Endothelial cell of hepatic sinusoid (primary cell): ENCODE data around the gene NKAIN2.

Source experiments
- in situ Hi-C: cut with HindIII; loops from 2 replicates; pipeline ENCODE4 v1.10.0; 2017; ENCODE audit warnings: low sequenced_read_pairs

The NKAIN2 gene

DNA sequence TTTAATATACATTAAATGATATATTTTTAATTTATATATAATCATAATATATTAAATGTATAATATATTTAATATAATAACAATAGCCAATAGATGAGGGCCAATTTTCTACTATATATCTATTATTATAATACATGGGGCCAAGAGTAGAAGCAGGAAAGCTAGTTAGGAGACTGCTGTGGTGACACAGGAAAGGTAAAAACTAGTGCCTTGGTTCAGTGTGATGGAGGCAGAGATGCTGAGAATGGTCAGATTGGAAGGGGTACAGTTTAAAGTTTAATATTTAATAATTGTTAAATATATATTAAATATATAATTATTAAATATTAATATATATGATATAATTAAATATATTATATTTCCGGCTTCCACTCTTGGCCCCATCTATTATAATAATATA, 1055.7 kb downstream of the NKAIN2 start:
- in situ Hi-C loops: no loop called here

DNA sequence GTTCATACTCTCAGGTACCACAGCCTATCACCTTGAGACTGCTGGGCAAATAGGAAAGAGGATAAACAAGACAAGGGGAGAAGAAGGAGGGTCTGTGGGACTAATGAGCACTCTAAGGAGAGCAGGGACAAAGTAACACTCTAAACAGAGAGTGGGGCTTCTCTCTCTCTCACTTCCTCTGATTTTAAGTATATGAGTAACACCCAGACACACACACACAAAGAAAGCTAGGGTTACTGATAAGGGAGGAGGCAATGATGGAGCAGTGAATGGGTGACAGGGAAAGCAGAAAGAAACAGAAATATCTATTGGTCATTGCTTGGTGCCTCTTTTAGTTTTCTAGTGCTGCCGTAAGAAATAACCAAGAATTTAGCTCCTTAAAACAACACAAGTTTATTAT, 1062.4 kb downstream of the NKAIN2 start:
- in situ Hi-C loops: no loop called here

- in situ Hi-C loops: no loop called here
Observed at GRCh38 chr6:124867121-124867520, 1063.5 kb downstream of the NKAIN2 start.

DNA sequence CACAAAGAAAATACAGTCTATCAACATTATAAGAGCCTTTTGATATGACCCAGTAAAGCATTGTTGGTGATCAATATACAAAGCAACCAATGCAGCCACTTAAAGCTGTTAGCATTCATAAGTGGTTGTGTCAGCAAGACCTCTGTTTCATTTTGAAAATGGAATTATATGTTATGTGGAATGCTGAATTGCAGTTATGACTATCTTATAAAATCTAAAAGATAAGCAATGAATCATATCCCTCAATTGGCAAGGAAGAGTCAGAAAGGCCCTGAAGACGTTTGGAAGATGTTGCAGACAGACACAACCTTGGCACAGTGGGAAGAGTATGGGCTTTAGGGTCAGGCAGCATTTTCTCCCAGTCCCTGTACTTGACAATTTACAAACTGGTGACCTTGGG, 1064.8 kb downstream of the NKAIN2 start:
- in situ Hi-C loops: no loop called here

GRCh38 chr6:124869416-124869815, 1065.8 kb downstream of the NKAIN2 start:
- in situ Hi-C loops: no loop called here

GRCh38 chr6:124870611-124871459, 1067.2 kb downstream of the NKAIN2 start:
- in situ Hi-C loops: no loop called here

DNA sequence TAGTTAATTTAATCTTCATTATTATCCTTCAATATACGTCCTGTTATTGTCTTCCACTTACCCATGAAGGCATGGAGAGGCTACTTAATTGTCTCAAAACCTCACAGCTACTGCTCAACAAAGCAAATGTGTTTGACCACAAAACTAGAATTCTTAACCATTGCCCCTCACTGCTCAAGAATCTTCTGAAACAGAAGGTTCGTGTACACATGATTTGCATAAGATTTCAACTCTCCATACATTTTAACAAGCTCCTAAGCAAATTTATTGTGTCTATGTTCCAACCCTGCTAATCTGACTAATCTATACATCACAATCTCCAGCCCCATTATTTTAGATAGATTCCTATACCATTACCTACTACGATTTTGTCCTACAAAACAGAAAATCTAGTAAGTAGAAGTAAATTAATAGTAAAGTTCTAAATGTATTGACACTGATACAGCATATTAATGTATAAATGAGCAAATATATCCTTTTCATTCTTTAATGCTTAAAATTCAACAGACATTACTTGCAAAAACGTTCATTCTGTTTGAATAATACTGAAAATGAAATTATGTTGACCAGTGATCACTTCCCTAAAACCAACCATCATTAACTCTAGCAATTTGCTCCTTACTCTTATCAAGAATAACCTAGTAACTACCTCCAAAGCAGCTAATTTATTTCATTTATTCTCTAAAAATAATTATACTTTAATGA, 1068.8 kb downstream of the NKAIN2 start:
- in situ Hi-C loops: no loop called here

DNA sequence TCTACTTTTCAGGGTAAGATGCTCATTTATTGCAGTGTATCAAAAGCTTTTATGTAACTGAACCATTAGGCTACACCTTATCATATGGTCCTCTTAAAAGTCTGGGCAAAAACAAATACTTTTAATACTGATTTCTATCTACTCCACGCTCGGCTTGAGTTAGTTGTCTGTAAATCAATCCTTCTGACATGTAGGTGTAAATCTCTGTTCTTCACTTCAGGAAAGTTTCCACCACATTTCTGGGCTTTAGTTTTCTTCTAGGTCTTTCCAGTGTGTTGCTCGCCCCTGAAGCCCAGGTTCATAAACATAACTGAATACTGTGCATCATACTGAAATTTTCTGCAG, 1069.4 kb downstream of the NKAIN2 start:
- in situ Hi-C loops: no loop called here
